GM13976 (cell line): ENCODE data around the gene NASP.

Experiments used
- DNase-seq: peaks from one replicate; pipeline ENCODE4 v3.0.0; 2012; ENCODE audit warnings: low spot score
- in situ Hi-C: fragments of 300-500 bp; cut with MboI; formaldehyde crosslinking; loops from one replicate; pipeline ENCODE4 v1.12.0; 2022; ENCODE audit warnings: low sequenced_read_pairs, mixed read lengths, inconsistent platforms; ENCODE audit not compliant: unreplicated experiment
- TF ChIP-seq, protein P1 (sequence below): IDR thresholded peaks from 2 replicates; pipeline ENCODE4 v1.5.1; 2012; ENCODE audit warnings: borderline replicate concordance, mild to moderate bottlenecking; ENCODE audit not compliant: insufficient read depth; ENCODE audit errors: extremely low read depth, missing control alignments, control extremely low read depth

The NASP gene

DNA sequence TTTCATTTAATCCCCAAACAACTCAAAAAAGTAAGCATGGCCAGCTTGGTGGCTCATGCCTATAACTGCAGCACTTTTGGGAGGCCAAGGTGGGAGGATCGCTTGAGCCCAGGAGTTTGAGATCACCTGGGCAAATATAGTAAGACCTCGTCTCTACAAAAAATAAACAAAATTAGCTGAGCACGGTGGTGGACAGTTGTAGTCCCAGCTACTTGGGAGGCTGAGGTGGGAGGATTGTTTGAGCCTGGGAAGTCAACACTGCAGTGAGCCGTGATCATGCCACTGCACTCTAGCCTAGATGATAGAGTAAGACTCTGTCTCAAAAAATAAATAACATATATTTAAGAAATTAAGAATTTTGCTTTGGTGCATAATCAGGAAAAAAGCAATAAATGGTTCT lies 39.3 kb upstream of the NASP start:
- TF ChIP-seq, protein P1, sequence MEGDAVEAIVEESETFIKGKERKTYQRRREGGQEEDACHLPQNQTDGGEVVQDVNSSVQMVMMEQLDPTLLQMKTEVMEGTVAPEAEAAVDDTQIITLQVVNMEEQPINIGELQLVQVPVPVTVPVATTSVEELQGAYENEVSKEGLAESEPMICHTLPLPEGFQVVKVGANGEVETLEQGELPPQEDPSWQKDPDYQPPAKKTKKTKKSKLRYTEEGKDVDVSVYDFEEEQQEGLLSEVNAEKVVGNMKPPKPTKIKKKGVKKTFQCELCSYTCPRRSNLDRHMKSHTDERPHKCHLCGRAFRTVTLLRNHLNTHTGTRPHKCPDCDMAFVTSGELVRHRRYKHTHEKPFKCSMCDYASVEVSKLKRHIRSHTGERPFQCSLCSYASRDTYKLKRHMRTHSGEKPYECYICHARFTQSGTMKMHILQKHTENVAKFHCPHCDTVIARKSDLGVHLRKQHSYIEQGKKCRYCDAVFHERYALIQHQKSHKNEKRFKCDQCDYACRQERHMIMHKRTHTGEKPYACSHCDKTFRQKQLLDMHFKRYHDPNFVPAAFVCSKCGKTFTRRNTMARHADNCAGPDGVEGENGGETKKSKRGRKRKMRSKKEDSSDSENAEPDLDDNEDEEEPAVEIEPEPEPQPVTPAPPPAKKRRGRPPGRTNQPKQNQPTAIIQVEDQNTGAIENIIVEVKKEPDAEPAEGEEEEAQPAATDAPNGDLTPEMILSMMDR, result no peak
- in situ Hi-C loops, result no loop called here

DNA sequence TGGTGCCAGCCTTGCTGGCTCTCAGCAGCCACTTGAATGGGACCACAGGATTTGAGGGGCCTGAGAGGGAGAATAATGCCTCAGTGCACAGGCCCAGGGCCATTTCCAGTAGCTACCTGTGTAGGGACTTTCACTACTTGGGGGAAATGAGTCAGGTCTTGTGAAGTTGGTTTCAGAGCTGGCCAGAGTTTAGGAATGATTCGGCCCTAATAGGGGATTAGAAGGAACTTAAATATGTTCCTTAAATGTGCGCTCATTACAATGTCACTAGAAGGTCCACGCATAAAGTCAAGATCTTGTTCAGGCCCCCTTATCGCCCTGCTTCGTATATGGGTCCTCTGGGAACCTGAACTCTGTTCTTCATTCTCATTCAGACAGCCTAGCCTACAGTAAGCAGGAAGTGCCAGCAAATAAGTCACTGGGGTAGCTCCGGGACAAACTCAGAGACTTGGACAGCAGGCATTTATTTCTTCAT lies 38.8 kb upstream of the NASP start:
- in situ Hi-C loops, result no loop called here
- TF ChIP-seq, protein P1, result no peak
- DNase-seq, result no peak

More for the DNA sequence above, 39.3 kb upstream of the NASP start:
- DNase-seq, result no peak

DNA sequence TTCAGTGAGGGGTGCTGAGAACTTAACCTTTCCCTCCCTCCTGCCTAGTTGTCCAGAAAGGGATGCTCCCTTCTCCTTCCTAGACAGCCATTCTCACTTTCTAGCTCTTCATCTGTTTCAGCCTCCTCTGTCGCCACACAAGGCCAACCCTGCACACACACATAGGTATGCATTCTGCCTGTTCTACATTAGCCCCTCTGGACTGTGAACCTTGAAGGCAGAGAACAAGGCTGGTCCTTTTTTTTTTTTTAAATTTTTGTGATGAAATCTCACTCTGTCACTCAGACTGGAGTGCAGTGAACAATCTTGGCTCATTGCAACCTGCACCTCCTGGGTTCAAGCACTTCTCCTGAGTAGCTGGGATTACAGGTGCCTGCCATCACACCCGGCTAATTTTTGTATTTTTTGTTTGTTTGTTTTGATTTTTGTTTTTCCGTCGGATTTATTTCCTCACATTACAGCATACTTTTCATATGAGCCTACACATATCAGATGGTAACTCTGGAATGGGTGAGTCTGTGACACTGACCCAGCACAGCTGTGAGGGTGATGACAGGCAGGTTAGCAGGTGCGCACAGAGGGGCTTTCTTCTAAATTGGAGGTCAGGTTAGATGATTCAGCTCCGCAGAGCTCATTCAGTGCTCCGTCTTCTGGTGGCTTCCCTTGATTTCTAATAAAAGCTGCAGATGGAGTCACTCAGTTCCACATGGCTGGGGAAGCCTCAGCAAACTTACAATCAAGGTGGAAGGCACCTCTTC lies 38.1 kb upstream of the NASP start:
- DNase-seq, result no peak
- in situ Hi-C loops, result no loop called here

DNA sequence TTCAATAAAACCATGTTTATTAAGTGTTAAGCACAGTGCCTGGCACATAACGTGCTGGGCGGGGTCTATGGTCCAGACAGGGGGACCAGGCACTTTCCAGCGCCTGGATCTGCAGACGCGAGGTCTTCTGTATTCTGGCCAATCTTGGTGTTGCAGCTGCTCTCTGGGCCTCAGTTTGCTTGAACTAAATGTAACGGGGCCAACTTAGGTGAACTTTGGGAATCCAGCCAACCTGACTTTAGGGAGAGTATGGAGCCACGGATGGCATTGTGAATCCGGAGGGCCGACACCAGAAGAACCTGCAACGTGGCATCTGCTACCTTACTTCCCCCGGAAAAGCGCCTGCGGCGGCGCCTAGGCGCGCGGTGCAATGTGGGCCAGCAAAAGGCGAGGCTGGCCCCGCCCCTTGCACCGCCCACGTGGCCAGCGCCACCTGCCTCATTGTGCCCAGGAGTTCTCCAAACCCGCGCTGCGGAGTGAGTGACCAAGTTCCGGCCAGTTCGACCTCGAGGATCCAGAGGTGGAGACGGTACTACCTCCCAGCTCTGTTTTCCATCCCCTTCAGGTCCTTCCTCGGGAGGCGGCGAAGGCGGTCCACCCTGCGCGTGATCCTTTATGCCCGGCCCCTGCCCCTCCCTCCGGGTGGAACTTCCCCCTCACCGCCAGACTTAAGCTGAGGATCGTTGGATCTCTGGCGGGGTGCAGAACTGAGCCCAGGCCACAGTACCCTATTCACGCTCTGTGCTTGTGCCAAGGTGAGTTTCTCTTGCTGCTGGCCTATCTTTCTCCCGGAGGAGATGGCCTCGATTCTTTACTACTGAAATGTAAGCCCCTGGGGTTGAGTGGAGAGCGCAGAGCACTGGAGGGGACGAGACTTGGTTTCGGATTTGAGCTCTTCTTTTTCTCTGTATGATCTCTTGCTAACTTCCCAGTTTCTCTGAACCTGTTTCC lies 33.2 kb upstream of the NASP start, which contains the start of gene AKR1A1:
Gene AKR1A1 (plus strand): TSS at position 426 of the 951 bp plus-strand sequence. CDS start 10,969 bp downstream, outside the sequence.
- peak; percentile 92 for DNase-seq
- TF ChIP-seq, protein P1, result no peak
- in situ Hi-C loops, result no loop called here

More for the DNA sequence above, 38.1 kb upstream of the NASP start:
- TF ChIP-seq, protein P1, result no peak

DNA sequence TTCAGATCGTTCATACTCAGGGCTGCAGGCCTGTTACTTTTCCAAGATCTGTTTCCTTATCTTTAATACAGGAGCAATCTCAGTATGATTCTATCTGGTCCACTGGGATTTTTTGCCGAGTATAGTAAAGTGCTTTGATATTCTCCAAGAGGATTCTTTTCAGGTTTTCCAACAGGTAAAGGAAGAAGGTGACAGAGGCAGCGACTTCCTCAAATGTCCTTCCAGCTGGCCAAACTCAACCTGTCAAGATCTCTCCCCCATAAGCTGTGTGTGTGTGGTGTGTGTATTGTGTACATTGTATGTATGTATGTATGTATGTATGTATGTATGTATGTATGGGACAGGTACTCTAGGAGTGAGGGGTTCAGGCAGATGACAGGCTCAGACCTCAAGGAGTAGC lies 32.2 kb upstream of the NASP start:
- no peak for DNase-seq
- TF ChIP-seq, protein P1, result no peak
- in situ Hi-C loops, result no loop called here

DNA sequence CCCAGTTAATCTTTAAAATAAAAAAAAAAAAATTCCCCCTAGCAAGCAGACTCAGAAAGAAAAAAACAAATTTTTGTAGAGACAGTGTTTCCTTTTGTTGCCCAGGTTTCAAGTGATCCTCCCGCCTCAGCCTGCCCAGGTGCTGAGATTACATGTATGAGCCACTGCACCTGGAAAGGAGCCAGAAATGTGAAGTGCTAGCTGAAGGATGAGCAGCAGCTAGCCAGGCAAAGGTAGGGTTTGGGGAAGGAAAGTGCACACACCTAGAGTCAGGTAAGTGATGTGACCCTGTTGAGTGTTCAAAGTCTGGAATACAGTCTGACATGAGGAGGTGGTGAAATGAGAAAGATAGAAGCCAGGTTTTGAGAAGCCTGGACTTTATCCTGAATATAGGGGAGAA lies 31.5 kb upstream of the NASP start:
- DNase-seq, result no peak
- TF ChIP-seq, protein P1, result no peak
- in situ Hi-C loops, result no loop called here
